Stimulated activated CD8-positive, alpha-beta memory T cell treated with anti-CD3 and anti-CD28 coated beads, Interleukin-12 subunit alpha, Interleukin-12 subunit beta, amount 100 ng/mL, for 24 hours (primary cell): ENCODE measurements around the gene KLHL3.

Source experiments
- DNase-seq: peaks from one replicate; pipeline ENCODE4 v3.0.0-alpha.2; 2020; ENCODE audit errors: extremely low read depth

KLHL3 gene

GRCh38 chr5:137743031-137743640, 7.2 kb upstream of the KLHL3 start:
- DNase-seq: no peak

DNA sequence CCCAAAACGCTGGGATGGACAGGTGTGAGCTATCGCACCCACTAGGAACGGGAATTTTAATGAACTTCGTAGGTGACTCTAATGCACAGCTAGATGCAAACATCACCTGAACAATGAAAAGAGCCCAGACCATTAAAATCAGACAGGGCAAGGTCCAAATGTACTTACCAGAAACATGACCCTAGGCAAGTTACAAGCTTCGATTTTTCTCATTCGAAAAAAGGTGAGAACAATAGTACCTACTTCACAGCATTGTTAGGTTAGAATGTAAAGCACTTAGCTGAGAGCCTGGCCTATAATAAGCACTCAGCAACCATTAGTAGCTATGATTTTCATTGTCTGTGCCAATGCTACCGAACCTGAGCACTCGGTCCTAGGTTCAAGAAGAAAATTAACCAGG, 5.8 kb upstream of the KLHL3 start:
- no peak for DNase-seq

- DNase-seq: no peak
These were observed 3.8 kb upstream of the KLHL3 start for GRCh38 chr5:137739737-137740136.

- no peak for DNase-seq
These were observed 3.1 kb upstream of the KLHL3 start for GRCh38 chr5:137738947-137739346.

GRCh38 chr5:137737349-137738131, 1.7 kb upstream of the KLHL3 start:
- no peak for DNase-seq

GRCh38 chr5:137736496-137736895, 607 bp upstream of the KLHL3 start:
- no peak for DNase-seq

DNA sequence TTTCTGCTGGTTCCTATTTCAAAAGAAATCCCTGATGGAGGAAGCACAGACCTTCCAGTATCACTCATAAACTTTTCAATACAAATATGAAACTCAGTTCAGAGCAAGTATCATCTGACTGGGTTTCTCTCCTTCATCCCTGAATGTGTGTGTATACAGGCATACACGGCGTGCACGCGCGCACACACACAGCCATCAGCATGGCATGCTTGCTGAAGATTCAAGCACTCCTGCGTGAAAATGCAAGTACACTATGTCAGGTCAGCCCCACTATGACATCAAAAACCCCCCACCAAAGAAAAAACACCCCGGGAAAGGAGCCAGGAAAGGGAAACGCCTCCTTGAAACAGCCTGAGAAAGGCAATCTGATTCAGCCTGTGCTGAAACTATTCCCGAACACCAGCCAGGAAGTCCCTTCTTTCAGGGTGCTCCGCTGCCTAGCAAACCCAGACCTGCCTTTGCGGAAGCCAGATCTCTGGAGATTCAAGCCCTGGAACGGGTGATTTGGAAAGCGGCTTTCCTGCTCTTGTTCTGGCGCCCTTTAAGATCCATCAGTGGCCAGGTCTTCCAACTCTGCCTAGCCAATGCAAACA, 831 bp downstream of the KLHL3 start:
- DNase-seq: no peak

GRCh38 chr5:137734331-137734730, 1.6 kb downstream of the KLHL3 start:
- DNase-seq: no peak

DNA sequence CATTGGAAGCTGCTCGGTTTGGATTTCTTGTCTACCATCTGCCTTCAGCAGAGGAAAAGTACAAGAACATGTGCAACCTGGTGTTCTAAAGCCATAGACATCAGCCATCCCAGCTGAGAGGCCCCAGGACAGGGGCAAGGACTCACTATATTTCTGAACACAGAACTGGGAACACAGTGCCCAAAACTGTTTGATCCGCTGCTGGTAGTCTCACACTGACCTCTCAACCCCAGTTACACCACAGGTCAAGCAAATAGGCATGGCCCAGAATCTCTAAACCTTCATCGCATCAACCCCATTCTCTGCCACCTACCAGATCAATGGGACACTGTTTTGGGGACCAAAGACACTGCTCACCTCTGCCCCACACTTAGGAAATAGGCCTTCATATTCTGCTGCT, 2.0 kb downstream of the KLHL3 start:
- no peak for DNase-seq

- DNase-seq: no peak
These were observed 2.9 kb downstream of the KLHL3 start for GRCh38 chr5:137733006-137733405.

DNA sequence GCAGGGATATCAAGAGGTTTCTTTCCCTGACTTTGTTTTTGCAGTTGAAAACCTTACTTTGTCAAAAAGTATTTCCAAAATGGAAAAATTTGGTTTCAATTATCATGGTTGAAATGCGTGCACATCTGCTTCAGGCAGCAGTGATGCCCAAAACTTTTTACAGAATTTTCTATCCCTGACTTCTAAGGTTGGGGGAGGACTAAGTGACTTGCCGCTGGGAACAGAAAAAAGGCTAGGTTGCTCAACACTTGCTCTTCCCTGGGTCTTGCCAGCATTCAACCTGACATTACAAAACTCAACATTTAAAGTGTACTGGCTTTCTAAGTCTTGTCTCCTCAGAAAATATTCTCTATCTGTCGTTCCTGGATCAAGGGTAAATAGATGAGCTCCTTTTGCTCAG, 4.7 kb downstream of the KLHL3 start:
- DNase-seq: no peak

GRCh38 chr5:137730336-137730735, 5.6 kb downstream of the KLHL3 start:
- no peak for DNase-seq

GRCh38 chr5:137728048-137728447, 7.8 kb downstream of the KLHL3 start:
- DNase-seq: no peak

DNA sequence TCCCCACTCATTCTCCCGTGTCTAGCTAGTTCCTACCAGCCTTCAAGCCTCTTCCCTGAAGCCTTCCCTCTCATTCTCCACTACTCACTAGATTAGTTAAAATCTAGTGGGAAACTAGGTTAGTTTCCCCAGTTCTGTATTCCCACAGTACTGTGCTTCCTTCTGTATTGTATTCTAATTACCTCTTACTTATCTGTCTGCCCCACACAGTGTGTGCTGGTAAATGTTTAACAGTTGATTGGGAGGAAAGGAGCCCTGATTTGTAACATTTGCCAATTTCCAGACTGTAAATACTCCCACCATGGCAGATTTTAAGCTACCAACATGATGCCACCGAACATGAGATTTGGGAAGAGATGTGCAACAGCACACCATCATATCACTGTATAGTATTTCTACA, 8.3 kb downstream of the KLHL3 start:
- DNase-seq: no peak

DNA sequence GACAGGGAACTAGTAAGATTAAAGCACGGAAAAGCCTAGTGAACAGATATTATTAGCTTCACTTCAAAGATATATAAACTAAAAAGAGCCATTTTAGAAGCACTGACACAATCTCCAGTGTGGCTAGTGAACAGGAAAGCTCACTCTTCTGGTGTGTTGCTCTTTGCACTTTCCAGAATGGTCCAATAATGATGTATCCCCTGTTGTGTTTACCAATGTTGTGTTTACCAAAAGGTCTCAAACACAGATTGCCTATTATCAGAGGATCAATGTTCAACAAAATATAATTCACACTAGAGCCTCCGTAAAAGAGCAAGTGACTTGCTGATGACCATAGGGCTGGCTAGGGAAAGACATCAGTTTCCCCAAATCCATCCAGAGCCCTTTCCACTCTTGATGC, 11.6 kb downstream of the KLHL3 start:
- DNase-seq: no peak

DNA sequence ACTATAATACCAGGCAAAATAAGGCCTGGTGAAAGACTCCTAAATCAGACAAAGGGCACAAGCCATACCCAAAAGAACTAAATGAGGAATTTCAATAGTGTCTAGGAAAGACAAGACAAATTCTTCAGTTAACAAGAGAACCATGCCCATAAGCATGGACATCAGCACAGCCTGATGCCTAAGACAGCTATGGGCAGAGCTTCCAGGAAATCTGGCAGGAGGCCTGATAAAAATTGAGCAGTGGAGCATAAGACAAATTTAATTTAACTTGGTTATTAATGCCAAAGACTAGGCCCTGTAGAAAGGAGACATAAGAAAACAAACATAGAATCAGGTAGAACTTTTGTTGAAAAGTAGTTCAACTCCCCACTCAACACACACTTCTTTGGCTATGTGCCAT, 17.3 kb downstream of the KLHL3 start:
- no peak for DNase-seq

GRCh38 chr5:137716337-137716736, 19.6 kb downstream of the KLHL3 start:
- DNase-seq: no peak

- DNase-seq: no peak
These were observed 20.4 kb downstream of the KLHL3 start for GRCh38 chr5:137715456-137715855.

- DNase-seq: no peak
These were observed 20.9 kb downstream of the KLHL3 start for GRCh38 chr5:137714946-137715345.

DNA sequence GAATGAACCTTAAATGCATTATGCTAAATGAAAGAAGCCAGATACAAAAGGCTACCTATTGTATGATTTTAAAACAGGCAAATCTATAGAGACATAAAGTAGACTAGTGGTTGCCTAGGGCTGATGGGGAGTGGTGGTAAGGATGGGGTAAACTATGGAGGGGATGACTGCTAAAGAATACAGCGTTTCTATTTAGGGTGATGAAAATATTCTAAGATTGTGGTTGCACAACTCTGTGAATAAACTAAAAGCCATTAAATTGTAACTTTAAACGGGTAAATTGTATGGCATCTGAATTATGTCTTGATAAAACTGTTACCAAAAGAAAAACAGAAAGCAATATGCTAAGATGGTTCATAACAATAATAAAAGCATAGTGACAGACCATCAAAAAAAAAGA, 21.4 kb downstream of the KLHL3 start:
- DNase-seq: no peak

- no peak for DNase-seq
These were observed 23.7 kb downstream of the KLHL3 start for GRCh38 chr5:137712139-137712667.

GRCh38 chr5:137710086-137710485, 25.8 kb downstream of the KLHL3 start:
- no peak for DNase-seq
